ENCODE measurements around the gene USPL1. TPM values are rescaled to one million over a fixed set of nuclear protein-coding genes. Genes with fewer than 3 reads are reported as not detected.
"Not testable (repeated sequence)": the region's sequence is repeated elsewhere in the genome, so short reads cannot be mapped to it uniquely, and the experiment has no call there.

Gene USPL1
- total and polyA plus RNA-seq, 11 donors = 4.5 to 14.3 (median 10.1) TPM

GRCh38 chr13:30647420-30647819 lies 29.7 kb downstream of the USPL1 start:
- no peak for ATAC-seq
- no peak overlapping the region for H3K27ac ChIP-seq
- 81 to 87% (median 85%) methylated on average over 3 of the region's 3 CpGs for WGBS, 4 donors

GRCh38 chr13:30647824-30648521 lies 30.3 kb downstream of the USPL1 start:
- H3K4me3 ChIP-seq = no peak overlapping the region
- no peak for ATAC-seq
- intact Hi-C loops (cut with DNase I) = no loop called here
- peaks cover 0 to 19% (median 7%) of the 10 kb centered on the region in 12 donors for H3K4me1 ChIP-seq
- H3K36me3 ChIP-seq = peaks cover 0 to 100% (median 91%) of the 10 kb centered on the region in 9 donors
- H3K27ac ChIP-seq = no peak overlapping the region
- no peaks in the 10 kb centered on the region for H3K9me3 ChIP-seq
- no peak for TF ChIP-seq POLR2A (IDR thresholded peaks at IDR 0.05)
- TF ChIP-seq CTCF (IDR thresholded peaks at IDR 0.05) = no peak
- no peak for DNase-seq
- H3K27me3 ChIP-seq = no peaks in the 10 kb centered on the region
- 91 to 95% (median 92%) methylated on average over 6 of the region's 6 CpGs for WGBS, 4 donors

More at GRCh38 chr13:30647420-30647819, 29.7 kb downstream of the USPL1 start:
- Histone ChIP-seq H3K36me3 (peaks cover 0 to 100% (median 93%) of the 10 kb centered on the region in 9 donors), H3K27me3 (no peaks in the 10 kb centered on the region), H3K9me3 (no peaks in the 10 kb centered on the region), H3K4me1 (peaks cover 0 to 19% (median 7%) of the 10 kb centered on the region in 12 donors), H3K4me3 (no peak overlapping the region)
- TF ChIP-seq POLR2A (IDR thresholded peaks at IDR 0.05) (no peak), CTCF (IDR thresholded peaks at IDR 0.05) (no peak)
- intact Hi-C loops (cut with DNase I) = no loop called here
- DNase-seq = no peak

DNA sequence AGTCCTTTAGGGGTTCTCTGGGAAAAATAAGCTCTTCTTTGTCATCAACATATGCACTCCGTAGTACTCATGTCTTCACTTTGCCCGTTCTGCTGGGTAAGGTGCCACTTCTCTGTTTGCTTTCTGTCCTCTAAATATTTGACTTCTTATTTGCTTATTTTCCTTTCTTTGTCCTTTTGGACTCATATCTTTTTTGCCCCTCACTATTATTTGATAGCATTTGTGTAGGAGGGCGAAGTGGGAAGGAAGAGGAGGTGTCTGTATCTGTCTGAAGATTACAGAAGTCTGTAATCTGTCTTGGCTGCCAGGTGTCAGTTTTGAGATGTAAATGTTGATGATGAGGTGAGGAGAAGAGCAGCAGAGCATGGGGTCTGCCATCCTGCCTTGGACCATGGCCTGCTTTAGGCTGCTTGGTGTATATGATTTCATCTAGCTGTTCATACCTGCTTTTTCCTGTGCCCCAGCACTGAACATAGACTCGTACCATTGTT lies 30.8 kb downstream of the USPL1 start:
- H3K9me3 ChIP-seq = no peaks in the 10 kb centered on the region
- peaks cover 0 to 19% (median 7%) of the 10 kb centered on the region in 12 donors for H3K4me1 ChIP-seq
- no peak overlapping the region for H3K27ac ChIP-seq
- intact Hi-C loops (cut with DNase I) = no loop called here
- peaks cover 0 to 100% (median 91%) of the 10 kb centered on the region in 9 donors for H3K36me3 ChIP-seq
- no peak for TF ChIP-seq CTCF (IDR thresholded peaks at IDR 0.05)
- no peak for TF ChIP-seq POLR2A (IDR thresholded peaks at IDR 0.05)
- no peak for DNase-seq
- H3K27me3 ChIP-seq = no peaks in the 10 kb centered on the region
- 91 to 95% (median 93%) methylated on average over 4 of the region's 4 CpGs for WGBS, 4 donors
- H3K4me3 ChIP-seq = no peak overlapping the region
- no peak for ATAC-seq

DNA sequence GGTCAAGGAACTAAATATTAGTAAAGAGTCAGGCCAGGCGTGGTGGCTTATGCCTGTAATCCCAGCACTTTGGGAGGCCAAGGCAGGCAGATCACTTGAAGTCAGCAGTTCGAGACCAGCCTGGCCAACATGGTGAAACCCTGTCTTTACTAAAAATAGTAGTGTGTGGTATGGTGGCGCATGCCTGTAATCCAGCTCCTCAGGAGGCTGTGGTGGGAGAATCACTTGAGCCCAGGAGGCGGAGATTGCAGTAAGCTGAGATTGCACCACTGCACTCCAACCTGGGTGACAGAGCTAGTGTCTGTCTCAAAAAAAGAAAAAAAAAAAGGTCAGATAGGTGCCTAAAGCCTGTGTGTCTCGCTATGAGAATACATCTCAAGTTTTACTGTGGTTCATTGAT lies 33.9 kb downstream of the USPL1 start:
- H3K4me3 ChIP-seq; H3K4me1 ChIP-seq; H3K27me3 ChIP-seq; H3K9me3 ChIP-seq; DNase-seq; ATAC-seq; intact Hi-C loops (cut with DNase I); H3K27ac ChIP-seq: not testable (repeated sequence)
- peaks cover 0 to 100% (median 93%) of the 10 kb centered on the region in 9 donors for H3K36me3 ChIP-seq
- 89 to 91% (median 89%) methylated on average over 5 of the region's 5 CpGs for WGBS, 4 donors
